Gastrocnemius medialis (tissue), 4 donors: Measurements from ENCODE around the gene PWWP2B.

Experiments
- CTCF ChIP-seq, 5 experiments: fragments of 450-650 bp in 3 of 5; fragments of 200-600 bp in 2 of 5; sonication (generic) in 2 of 5; IDR thresholded peaks in 4 of 5; conservative IDR thresholded peaks in 1 of 5; 1 replicate in 4 of 5; 2 replicates in 1 of 5; pipeline ENCODE4 v1.5.1; 2016 to 2019; ENCODE audit warnings: antibody characterized with exemption in 5 of 5, mild to moderate bottlenecking in 3 of 5, moderate library complexity in 3 of 5
- POLR2A ChIP-seq, 2 donors: fragments of 450-650 bp; IDR thresholded peaks; one replicate each; pipeline ENCODE4 v1.6.1; 2017; ENCODE audit warnings: antibody characterized with exemption in 2 of 2, mild to moderate bottlenecking in 2 of 2, moderate library complexity in 2 of 2

GRCh38 chr10:132431537-132432175 lies 34.7 kb downstream of the PWWP2B start:
- TF ChIP-seq CTCF (IDR thresholded peaks at IDR 0.05 in 4 of 5, conservative IDR thresholded peaks at IDR 0.05 in 1 of 5) = no peak
- no peak for TF ChIP-seq POLR2A (IDR thresholded peaks at IDR 0.05)
